ENCODE measurements around the gene CDH7. TPM values are rescaled to one million over a fixed set of nuclear protein-coding genes. Genes with fewer than 3 reads are reported as not detected.

Gene CDH7
- under 1 TPM in 1 of 2 donors, not detected in 1; under 0.01 TPM for total RNA-seq

DNA sequence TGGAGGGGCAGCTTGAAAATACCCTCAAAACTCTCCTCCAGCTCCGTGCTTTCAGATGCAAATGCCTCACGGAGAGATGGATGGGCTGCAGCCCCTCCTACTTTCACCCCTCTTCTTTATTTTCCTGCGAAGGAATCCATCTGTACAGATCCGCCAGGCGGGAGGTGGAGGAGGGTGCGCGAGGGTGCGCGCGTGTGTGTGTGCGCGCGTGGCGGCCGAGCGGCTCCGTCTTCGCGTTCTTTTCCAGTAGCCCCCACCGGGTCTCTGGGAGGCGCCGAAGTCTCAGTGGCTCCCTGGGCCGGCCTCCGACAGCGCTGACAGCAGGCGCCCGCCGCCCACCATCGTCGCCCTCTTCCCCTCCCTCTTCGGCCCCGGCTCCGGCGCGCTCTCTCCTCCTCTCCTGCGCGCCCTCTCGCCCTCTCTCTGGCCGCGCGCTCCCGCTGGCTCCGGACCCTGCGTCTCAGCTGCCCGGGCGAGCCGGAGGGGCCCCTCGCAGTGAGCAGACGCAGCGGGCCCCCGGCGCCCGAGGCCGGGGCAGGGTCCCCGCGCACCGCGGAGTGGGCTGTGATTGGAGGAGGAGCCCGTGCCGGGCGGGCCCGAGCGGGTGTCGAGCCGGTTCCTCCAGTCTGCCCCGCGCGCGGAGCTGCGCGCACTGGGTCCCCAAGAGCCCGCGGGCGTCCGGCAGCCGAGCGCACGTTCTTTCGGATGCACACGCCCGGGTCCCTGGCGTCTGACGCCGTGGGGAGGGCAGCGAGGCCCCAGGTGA lies at the start of gene CDH7:
CDH7 (plus strand) TSS at position 624 of the 766 bp plus-strand sequence. CDS start 11,831 bp downstream, outside the sequence.

Measured in melanocyte of skin (primary cell).